Thyroid gland (tissue), 4 donors: ENCODE results near the gene ATXN7L1.

ENCODE experiments used
- POLR2A ChIP-seq, 2 donors: fragments of 450-650 bp; IDR thresholded peaks; one replicate each; pipeline ENCODE4 v1.6.1; 2017; ENCODE audit warnings: antibody characterized with exemption in 2 of 2, mild to moderate bottlenecking in 2 of 2, moderate library complexity in 1 of 2
- TF ChIP-seq, protein P1 (sequence below), 6 experiments: fragments of 200-600 bp in 3 of 6; fragments of 450-650 bp in 3 of 6; sonication (generic) in 3 of 6; IDR thresholded peaks; one replicate each; pipeline ENCODE4 v1.5.1; 2016 to 2019; ENCODE audit warnings: antibody characterized with exemption in 6 of 6, mild to moderate bottlenecking in 2 of 6, inconsistent platforms in 1 of 6, moderate library complexity in 1 of 6

- TF ChIP-seq POLR2A (IDR thresholded peaks at IDR 0.05) = no peak
- TF ChIP-seq, protein P1, sequence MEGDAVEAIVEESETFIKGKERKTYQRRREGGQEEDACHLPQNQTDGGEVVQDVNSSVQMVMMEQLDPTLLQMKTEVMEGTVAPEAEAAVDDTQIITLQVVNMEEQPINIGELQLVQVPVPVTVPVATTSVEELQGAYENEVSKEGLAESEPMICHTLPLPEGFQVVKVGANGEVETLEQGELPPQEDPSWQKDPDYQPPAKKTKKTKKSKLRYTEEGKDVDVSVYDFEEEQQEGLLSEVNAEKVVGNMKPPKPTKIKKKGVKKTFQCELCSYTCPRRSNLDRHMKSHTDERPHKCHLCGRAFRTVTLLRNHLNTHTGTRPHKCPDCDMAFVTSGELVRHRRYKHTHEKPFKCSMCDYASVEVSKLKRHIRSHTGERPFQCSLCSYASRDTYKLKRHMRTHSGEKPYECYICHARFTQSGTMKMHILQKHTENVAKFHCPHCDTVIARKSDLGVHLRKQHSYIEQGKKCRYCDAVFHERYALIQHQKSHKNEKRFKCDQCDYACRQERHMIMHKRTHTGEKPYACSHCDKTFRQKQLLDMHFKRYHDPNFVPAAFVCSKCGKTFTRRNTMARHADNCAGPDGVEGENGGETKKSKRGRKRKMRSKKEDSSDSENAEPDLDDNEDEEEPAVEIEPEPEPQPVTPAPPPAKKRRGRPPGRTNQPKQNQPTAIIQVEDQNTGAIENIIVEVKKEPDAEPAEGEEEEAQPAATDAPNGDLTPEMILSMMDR (IDR thresholded peaks at IDR 0.05) = no peak
Observed at GRCh38 chr7:105699568-105700236, 176.7 kb downstream of the ATXN7L1 start.
